Measurements from ENCODE around the gene TTC13.

Gene TTC13

DNA sequence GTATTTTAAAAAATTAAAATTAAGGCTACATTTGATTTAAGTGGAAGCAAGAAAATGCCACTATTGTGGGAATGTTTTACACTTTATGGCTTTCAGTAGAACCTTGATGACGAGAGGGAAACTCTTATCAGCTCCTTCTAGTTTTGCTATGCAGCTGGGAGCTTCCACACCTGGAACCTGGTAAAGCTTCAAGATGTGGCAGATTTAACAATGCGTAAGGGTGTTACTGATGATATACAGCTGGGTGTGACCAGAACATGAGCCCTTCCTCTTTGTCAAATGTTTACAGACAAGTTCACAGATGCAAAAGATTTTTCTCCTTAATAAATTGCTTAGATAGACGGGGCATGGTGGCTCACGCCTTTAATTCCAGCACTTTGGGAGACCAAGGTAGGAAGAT is 20.3 kb downstream of the TTC13 start:
- Mint-ChIP-seq H3K4me3 (no peak overlapping the region), H3K27me3 (no peaks in the 10 kb centered on the region), H3K36me3 (ENCODE audit: low read depth) (peaks cover 82% of the 10 kb centered on the region), H3K9me3 (no peaks in the 10 kb centered on the region), H3K4me1 (ENCODE audit: low read depth) (peaks cover 8% of the 10 kb centered on the region), H3K27ac (no peak overlapping the region)
- intact Hi-C loops (cut with micrococcal nuclease), result no loop called here

DNA sequence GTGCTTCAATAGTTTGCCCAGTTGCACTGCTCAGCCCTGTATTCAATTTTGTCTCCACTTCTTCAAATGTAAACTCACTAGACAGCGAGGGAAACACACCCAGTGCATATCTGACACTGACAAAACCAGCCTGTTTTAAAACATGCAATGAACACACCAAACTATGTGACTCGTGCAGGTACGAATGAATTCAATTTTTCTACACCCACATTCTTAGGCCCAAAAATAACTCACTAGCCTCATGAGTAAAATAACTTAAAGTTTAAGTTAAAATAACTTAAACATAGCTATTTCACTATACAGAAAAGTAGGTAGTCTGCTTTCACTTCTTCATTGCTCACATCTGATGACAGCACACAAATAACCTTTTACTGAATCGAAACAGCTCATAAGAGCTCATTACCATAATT is 21.1 kb downstream of the TTC13 start:
- Mint-ChIP-seq H3K27ac (no peak overlapping the region), H3K4me3 (no peak overlapping the region), H3K4me1 (ENCODE audit: low read depth) (peaks cover 7% of the 10 kb centered on the region), H3K36me3 (ENCODE audit: low read depth) (peaks cover 79% of the 10 kb centered on the region), H3K9me3 (no peaks in the 10 kb centered on the region), H3K27me3 (no peaks in the 10 kb centered on the region)
- intact Hi-C loops (cut with micrococcal nuclease), result no loop called here

DNA sequence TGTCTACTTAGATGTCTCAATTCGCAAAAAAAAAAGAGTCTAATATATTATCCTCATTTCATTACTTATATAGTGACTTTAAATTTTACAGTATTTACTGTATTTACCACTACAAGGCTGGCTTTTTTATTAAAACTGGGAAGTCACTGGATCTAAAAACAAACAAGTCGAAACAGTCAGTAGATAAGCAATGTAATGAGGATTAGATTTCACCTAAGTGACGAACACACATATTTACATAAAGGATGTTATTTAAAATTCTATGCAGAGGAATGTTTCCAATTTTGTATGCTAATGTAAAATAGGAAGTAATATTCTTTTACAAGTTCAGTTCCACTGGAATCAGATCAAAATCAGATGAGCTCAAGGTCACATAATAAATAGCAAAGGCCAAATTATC is 28.3 kb downstream of the TTC13 start:
- Mint-ChIP-seq H3K9me3 (no peaks in the 10 kb centered on the region), H3K4me3 (no peak overlapping the region), H3K27ac (no peak overlapping the region), H3K27me3 (no peaks in the 10 kb centered on the region), H3K4me1 (ENCODE audit: low read depth) (no peaks in the 10 kb centered on the region), H3K36me3 (ENCODE audit: low read depth) (peaks cover 81% of the 10 kb centered on the region)
- intact Hi-C loops (cut with micrococcal nuclease), result no loop called here

DNA sequence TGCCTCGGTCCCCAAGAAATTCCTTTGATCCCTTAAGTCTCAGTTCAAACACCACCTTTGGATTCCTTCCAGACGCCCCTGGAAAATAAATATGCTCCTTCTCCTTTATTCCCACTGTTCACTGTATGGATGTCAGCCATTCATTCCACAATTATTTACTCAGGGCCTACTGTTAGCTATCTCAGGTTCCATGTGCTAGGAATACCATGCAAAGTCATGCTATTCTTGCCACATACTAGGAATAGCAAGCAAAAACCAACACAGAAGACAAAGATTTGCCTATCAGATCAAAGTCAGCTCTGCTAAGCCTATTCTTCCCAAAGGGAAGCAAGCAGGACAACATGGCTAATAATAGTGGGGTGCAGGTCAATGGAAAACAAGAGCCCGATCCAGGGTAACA is 29.8 kb downstream of the TTC13 start:
- no peaks in the 10 kb centered on the region for H3K9me3 Mint-ChIP-seq
- H3K27me3 Mint-ChIP-seq, result no peaks in the 10 kb centered on the region
- H3K27ac Mint-ChIP-seq, result no peak overlapping the region
- peaks cover 79% of the 10 kb centered on the region for H3K36me3 Mint-ChIP-seq (ENCODE audit: low read depth)
- H3K4me3 Mint-ChIP-seq, result no peak overlapping the region
- no peaks in the 10 kb centered on the region for H3K4me1 Mint-ChIP-seq (ENCODE audit: low read depth)
- intact Hi-C loops (cut with micrococcal nuclease), result no loop called here

DNA sequence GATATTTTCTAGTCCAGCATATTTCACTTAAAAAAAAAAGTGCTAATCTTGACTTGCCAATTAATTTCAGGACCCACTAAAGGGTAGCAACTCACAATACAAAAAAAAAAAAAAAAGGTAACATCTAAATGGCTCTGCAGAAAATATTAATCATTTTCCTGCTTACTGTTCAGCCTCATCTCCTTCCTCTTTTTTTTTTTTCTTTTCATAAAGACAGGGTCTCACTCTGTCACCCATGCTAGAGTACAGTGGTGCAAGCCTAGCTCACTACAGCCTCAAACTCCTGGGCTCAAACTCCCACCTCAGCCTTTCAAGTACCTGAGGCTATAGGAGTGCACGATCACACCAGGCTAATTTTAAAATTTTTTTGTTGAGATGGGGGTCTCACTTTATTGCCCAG is 30.4 kb downstream of the TTC13 start:
- Mint-ChIP-seq H3K9me3 (no peaks in the 10 kb centered on the region), H3K27ac (no peak overlapping the region), H3K36me3 (ENCODE audit: low read depth) (peaks cover 77% of the 10 kb centered on the region), H3K27me3 (no peaks in the 10 kb centered on the region), H3K4me1 (ENCODE audit: low read depth) (no peaks in the 10 kb centered on the region), H3K4me3 (no peak overlapping the region)
- intact Hi-C loops (cut with micrococcal nuclease), result no loop called here

DNA sequence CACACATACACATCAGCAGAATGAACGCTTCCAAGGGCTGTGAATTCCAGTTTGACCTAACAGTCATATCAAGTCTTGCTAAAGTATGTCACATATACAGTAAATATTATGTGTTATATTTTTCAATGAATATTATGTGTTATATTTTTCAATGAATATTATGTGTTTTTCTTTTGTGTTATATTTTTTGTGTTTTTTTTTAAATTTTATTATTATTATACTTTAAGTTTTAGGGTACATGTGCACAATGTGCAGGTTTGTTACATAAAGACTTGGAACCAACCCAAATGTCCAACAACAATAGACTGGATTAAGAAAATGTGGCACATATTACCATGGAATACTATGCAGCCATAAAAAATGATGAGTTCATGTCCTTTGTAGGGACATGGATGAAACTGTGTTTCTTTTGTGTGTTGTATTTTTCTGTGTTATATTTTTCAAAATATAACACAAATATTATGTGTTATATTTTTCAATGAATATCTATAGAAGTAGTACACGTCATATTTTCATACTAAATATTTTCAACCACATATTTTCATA is 35.5 kb downstream of the TTC13 start:
- Mint-ChIP-seq H3K36me3 (ENCODE audit: low read depth) (peaks cover 79% of the 10 kb centered on the region), H3K9me3 (no peaks in the 10 kb centered on the region), H3K27ac (no peak overlapping the region), H3K27me3 (no peaks in the 10 kb centered on the region), H3K4me1 (ENCODE audit: low read depth) (no peaks in the 10 kb centered on the region), H3K4me3 (no peak overlapping the region)
- intact Hi-C loops (cut with micrococcal nuclease), result no loop called here

DNA sequence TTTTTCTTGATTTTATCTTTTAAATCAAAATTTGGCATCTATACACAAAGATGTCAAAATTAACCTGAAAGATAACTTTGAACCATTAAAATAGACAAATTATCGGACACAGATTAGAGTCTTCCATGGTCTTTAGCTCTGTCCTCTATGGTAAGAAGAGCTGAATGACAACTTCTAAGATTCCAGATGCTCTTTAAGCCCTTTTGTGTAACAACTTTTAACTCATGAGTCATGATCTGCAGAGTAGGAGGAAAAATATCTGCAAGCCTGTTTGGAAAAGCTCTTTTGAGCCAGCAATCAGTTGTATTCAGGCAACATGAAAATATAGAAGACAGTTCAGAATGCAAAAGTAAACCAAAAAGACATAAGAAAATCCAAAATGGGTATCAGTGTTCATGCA is 37.8 kb downstream of the TTC13 start:
- intact Hi-C loops (cut with micrococcal nuclease), result no loop called here
- Mint-ChIP-seq H3K4me1 (ENCODE audit: low read depth) (no peaks in the 10 kb centered on the region), H3K9me3 (no peaks in the 10 kb centered on the region), H3K4me3 (no peak overlapping the region), H3K27me3 (no peaks in the 10 kb centered on the region), H3K27ac (no peak overlapping the region), H3K36me3 (ENCODE audit: low read depth) (peaks cover 76% of the 10 kb centered on the region)

DNA sequence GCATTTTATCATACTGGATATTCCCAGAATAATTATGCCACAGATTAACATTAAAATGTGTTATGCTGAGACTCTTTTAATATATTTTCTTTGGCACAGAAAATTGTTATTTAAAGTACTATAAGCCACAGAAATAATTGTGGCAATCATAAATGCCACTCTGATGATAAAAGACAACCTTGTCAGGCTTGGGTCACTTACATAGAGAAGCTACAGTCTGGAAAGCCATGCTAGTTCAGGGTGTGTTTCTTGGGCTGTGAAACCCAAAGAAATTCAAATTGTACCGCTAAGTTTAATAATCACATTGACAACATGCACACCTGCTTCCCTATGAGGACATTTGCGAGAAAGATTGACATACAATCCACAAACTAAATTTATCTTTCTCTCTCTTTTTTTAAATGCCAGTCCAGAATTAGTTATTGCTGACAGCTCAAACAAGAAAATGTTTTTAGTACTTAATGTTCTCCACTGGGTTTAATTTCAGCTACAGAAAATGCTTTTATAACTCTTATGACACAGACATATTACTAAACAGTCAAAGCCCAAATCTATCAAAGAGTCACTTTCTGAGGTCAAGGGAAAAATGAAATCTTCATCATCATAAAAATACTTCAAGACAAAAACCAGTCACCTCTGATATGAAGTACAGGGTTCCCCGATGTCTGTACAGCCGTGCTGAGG is 38.7 kb downstream of the TTC13 start:
- Mint-ChIP-seq H3K27ac (no peak overlapping the region), H3K36me3 (ENCODE audit: low read depth) (peaks cover 76% of the 10 kb centered on the region), H3K27me3 (no peaks in the 10 kb centered on the region), H3K9me3 (no peaks in the 10 kb centered on the region), H3K4me1 (ENCODE audit: low read depth) (no peaks in the 10 kb centered on the region), H3K4me3 (no peak overlapping the region)
- intact Hi-C loops (cut with micrococcal nuclease), result no loop called here

DNA sequence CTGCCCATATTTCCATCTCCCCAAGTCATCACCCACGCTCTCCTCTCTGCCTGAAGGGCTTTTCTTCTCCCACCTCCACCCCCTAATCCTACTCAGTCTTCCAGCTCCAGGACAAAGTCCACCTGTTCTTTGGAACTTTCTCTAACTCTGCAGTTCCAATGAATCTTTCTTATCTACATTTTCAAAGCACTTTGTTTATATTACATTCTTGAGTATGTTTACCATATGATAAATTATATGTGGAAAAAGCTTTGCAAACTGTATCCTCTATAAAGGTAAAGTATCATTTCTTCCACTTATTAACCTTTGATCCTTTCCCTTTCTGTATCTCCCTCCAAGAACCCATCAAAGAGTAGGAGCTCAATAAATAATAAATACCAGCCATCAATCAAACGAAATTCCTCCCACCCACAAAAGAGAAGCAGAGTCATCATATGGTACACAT is 39.7 kb downstream of the TTC13 start:
- peaks cover 77% of the 10 kb centered on the region for H3K36me3 Mint-ChIP-seq (ENCODE audit: low read depth)
- H3K4me3 Mint-ChIP-seq, result no peak overlapping the region
- H3K9me3 Mint-ChIP-seq, result no peaks in the 10 kb centered on the region
- intact Hi-C loops (cut with micrococcal nuclease), result no loop called here
- H3K4me1 Mint-ChIP-seq (ENCODE audit: low read depth), result no peaks in the 10 kb centered on the region
- H3K27ac Mint-ChIP-seq, result no peak overlapping the region
- H3K27me3 Mint-ChIP-seq, result no peaks in the 10 kb centered on the region

DNA sequence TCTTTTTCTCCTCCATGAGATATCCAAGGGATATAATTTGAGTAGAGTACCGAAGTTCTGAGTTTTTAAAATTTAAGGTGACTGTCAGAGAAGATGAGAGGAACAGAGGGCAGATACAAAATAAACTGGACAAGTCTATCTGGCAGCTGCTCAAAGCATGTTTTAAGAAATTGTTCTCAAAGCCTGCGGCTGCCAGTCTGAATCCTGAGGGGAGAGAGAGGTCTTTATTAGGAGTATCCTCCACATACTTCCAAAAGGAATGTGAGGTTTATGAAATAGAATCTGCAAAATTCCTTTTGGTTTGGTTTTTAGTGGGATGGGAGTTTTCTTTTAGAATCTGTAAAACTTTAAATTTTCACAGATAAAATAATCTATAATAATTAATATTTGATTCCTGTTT is 41.3 kb downstream of the TTC13 start:
- Mint-ChIP-seq H3K27ac (no peak overlapping the region), H3K9me3 (no peaks in the 10 kb centered on the region), H3K4me1 (ENCODE audit: low read depth) (no peaks in the 10 kb centered on the region), H3K36me3 (ENCODE audit: low read depth) (peaks cover 84% of the 10 kb centered on the region), H3K27me3 (no peaks in the 10 kb centered on the region), H3K4me3 (no peak overlapping the region)
- intact Hi-C loops (cut with micrococcal nuclease), result no loop called here

DNA sequence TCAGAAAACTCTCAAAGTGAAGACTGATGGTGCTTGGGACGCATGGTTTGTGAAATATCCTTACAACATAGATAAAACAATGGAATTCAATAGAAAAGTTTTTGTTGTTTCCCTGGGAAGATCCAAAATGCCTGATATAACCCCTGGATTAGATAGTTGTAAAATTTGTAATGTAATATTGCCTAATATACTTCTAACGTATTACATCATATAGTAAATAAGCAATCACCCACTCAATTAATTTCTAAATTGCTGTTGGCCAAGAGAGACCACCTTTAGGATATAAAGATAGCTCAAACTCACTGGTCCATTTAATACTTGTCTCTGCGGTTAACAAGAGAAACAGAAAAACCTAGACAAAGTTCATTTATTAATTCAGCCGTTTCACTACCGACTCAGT is 42.2 kb downstream of the TTC13 start:
- Mint-ChIP-seq H3K9me3 (no peaks in the 10 kb centered on the region), H3K4me1 (ENCODE audit: low read depth) (no peaks in the 10 kb centered on the region), H3K36me3 (ENCODE audit: low read depth) (peaks cover 92% of the 10 kb centered on the region), H3K27ac (no peak overlapping the region), H3K4me3 (no peak overlapping the region), H3K27me3 (no peaks in the 10 kb centered on the region)
- intact Hi-C loops (cut with micrococcal nuclease), result no loop called here

DNA sequence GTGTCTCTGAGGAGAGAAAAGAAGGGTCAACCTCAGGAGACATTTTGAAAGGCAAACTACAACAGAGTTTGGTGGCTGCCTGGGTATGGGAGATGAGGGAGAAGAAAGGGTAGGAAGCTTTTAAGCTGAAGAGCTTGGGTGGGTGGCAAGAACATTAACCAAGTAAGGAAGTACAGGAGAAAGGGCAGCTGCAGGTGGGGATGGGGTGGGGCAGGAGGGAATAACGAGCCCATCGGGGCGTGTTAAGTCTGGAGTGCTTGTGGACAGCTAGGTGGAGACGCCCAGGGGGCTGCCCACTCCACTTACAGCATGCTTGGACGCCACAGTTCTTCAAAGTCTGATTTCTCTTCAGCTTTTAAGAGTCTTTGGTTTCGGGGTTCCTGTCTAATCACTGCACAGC is 42.8 kb downstream of the TTC13 start:
- H3K4me1 Mint-ChIP-seq (ENCODE audit: low read depth), result no peaks in the 10 kb centered on the region
- intact Hi-C loops (cut with micrococcal nuclease), result no loop called here
- no peak overlapping the region for H3K4me3 Mint-ChIP-seq
- no peaks in the 10 kb centered on the region for H3K9me3 Mint-ChIP-seq
- no peaks in the 10 kb centered on the region for H3K27me3 Mint-ChIP-seq
- peaks cover 92% of the 10 kb centered on the region for H3K36me3 Mint-ChIP-seq (ENCODE audit: low read depth)
- H3K27ac Mint-ChIP-seq, result no peak overlapping the region

DNA sequence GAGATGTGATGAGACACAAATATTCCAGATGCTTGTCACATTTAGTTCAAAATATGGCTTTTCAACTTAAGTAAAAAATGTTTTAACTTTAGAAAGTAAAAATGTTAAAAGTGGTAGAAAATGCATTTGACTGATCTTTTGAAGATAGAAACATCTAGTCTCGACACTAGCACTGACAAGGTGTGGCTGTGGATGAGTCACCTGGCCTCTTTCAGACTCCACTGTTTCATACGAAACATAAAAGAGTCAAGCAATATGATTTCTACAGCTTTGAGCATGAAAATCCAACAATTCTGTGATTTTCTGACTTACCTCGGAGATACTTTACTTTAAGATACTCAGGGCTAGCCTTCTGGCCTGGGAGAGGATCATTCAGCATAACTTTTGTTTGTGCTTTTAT is 47.7 kb downstream of the TTC13 start:
- H3K4me1 Mint-ChIP-seq (ENCODE audit: low read depth), result no peaks in the 10 kb centered on the region

DNA sequence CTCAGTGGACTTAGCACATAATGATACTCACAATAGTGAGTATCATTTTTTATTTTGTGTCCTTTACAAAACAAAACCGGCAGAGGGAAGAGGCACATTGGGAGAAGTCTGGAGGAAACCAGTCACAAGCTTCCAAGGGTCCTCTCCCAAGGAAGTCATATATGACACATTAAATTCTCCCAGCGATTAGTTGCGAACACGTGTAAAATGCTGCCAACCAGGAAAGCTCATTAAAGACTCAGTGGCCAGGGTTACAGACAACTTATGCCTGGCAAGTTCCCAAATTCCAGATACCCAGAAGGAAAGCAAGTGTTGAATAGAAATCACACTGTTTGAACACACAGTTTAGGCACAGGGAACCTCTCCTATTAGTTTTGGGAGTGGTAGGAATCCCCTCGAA is 52.5 kb downstream of the TTC13 start:
- no peaks in the 10 kb centered on the region for H3K27me3 Mint-ChIP-seq
- no peak overlapping the region for H3K4me3 Mint-ChIP-seq
- H3K27ac Mint-ChIP-seq, result no peak overlapping the region
- intact Hi-C loops (cut with micrococcal nuclease), result no loop called here
- no peaks in the 10 kb centered on the region for H3K9me3 Mint-ChIP-seq
- no peaks in the 10 kb centered on the region for H3K4me1 Mint-ChIP-seq (ENCODE audit: low read depth)
- peaks cover 94% of the 10 kb centered on the region for H3K36me3 Mint-ChIP-seq (ENCODE audit: low read depth)

More for the DNA sequence above, 47.7 kb downstream of the TTC13 start:
- H3K36me3 Mint-ChIP-seq (ENCODE audit: low read depth), result peaks cover 94% of the 10 kb centered on the region
- no peak overlapping the region for H3K4me3 Mint-ChIP-seq
- intact Hi-C loops (cut with micrococcal nuclease), result no loop called here
- no peaks in the 10 kb centered on the region for H3K27me3 Mint-ChIP-seq
- no peak overlapping the region for H3K27ac Mint-ChIP-seq
- no peaks in the 10 kb centered on the region for H3K9me3 Mint-ChIP-seq

DNA sequence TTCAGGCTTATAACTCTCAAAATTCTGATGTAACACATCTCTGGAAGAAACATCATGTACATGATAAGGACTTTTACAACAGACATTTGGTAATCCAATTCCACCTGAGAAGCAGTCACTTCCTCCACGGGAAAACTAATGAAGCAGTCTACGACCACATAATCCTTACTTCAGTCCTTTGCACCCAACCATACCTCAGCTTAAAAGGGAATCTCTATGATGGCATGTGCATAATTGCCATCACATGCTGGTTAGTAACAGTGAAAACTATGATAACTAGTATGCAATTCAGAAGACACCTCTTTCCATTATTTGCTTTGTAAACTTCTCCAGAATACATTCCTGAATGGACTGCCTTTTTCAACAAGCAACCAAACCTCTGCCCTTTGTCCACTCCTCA is 53.1 kb downstream of the TTC13 start:
- H3K27me3 Mint-ChIP-seq, result no peaks in the 10 kb centered on the region
- H3K9me3 Mint-ChIP-seq, result no peaks in the 10 kb centered on the region
- peaks cover 94% of the 10 kb centered on the region for H3K36me3 Mint-ChIP-seq (ENCODE audit: low read depth)
- intact Hi-C loops (cut with micrococcal nuclease), result no loop called here
- H3K4me1 Mint-ChIP-seq (ENCODE audit: low read depth), result no peaks in the 10 kb centered on the region
- no peak overlapping the region for H3K4me3 Mint-ChIP-seq
- H3K27ac Mint-ChIP-seq, result no peak overlapping the region

Data from dendritic cell treated with granulocyte-macrophage colony-stimulating factor and Interleukin-4, amounts not matched to agents 40 ng/mL and 50 ng/mL, for 4 days (primary cell).